Measurements from ENCODE around the gene SNAPC1. TPM values are rescaled to one million over a fixed set of nuclear protein-coding genes. Genes with fewer than 3 reads are reported as not detected.

Gene SNAPC1
- total and polyA plus RNA-seq, 7 donors, result 0.92 to 7.8 (median 4.1) TPM

DNA sequence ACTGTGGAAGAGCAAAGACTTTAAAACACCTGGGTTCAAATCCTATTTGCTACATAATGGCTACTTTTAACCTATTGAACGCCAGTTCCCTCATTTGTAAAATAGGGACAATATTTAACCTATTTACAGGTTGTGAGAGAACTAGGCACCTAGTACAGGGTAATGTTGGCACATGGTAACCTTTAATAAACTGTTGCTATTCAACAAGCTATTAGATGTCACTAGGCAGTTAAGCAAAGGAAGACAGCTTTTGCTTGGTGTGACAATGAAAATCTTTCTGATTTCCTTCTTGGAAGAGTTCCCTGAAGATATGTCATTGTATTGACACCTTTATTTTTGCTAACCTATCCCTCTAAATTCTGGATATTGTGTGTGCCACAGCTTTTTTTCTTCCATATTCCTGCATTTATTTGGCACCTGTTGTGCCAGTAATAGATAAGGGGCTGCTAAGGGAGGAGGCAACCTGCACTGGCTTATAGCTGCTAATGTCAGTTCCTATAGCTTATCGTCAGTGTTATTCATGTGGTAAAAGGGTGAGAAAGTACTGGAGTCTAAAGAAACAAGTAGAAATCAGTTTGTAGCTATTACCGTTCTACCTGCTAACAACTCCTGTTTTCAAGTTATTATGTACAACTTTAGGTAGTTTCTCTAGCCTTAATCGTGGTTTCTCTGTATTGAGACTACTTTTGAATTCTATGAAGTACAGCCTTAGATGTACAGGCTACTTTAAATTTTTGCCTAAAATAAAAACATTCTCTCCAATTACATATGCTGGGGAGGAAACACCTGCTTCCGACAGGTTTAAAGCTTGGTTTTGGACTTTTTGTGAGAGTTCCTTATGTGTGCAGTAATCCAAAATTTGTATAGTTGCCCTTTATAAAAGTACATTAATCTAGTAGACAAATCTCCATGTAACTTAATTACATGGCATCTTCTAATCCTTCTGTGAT lies 42.6 kb upstream of the SNAPC1 start:
- peak overlapping the region in 1 of 4 donors; percentile 24 for H3K27ac ChIP-seq
- peaks cover 0 to 35% (median 21%) of the 10 kb centered on the region in 4 donors for H3K4me1 ChIP-seq
- no peaks in the 10 kb centered on the region for H3K27me3 ChIP-seq
- H3K4me3 ChIP-seq, result no peak overlapping the region
- 51 to 75% methylated on average over 5 of the region's 5 CpGs for WGBS, 2 donors
- H3K36me3 ChIP-seq, result peaks cover 0 to 25% (median 4%) of the 10 kb centered on the region in 4 donors
- no peaks in the 10 kb centered on the region for H3K9me3 ChIP-seq
- no peak for DNase-seq
- TF ChIP-seq POLR2AphosphoS5 (IDR thresholded peaks at IDR 0.05), result no peak
- TF ChIP-seq EP300 (IDR thresholded peaks at IDR 0.05), result no peak
- TF ChIP-seq POLR2A (IDR thresholded peaks at IDR 0.05), result no peak
- TF ChIP-seq, protein P1, sequence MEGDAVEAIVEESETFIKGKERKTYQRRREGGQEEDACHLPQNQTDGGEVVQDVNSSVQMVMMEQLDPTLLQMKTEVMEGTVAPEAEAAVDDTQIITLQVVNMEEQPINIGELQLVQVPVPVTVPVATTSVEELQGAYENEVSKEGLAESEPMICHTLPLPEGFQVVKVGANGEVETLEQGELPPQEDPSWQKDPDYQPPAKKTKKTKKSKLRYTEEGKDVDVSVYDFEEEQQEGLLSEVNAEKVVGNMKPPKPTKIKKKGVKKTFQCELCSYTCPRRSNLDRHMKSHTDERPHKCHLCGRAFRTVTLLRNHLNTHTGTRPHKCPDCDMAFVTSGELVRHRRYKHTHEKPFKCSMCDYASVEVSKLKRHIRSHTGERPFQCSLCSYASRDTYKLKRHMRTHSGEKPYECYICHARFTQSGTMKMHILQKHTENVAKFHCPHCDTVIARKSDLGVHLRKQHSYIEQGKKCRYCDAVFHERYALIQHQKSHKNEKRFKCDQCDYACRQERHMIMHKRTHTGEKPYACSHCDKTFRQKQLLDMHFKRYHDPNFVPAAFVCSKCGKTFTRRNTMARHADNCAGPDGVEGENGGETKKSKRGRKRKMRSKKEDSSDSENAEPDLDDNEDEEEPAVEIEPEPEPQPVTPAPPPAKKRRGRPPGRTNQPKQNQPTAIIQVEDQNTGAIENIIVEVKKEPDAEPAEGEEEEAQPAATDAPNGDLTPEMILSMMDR (IDR thresholded peaks at IDR 0.05), result no peak
- intact Hi-C loops (cut with DNase I), result loop anchor here (5.0 kb wide), 1 partner anchor 107 kb away; no protein-coding TSS in a partner anchor

DNA sequence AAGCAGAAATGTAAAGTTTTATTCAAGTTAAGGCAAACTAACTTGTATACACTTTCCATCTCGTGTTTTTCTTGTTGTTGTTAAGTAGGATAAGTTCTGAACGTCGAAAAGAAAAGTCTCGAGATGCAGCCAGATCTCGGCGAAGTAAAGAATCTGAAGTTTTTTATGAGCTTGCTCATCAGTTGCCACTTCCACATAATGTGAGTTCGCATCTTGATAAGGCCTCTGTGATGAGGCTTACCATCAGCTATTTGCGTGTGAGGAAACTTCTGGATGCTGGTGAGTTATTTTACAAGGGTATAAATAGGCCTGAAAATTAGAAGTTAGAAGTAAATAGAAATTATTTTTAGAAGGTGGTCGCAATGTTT lies 41.9 kb upstream of the SNAPC1 start:
- H3K4me1 ChIP-seq, result peaks cover 0 to 35% (median 19%) of the 10 kb centered on the region in 4 donors
- H3K27me3 ChIP-seq, result no peaks in the 10 kb centered on the region
- no peak overlapping the region for H3K4me3 ChIP-seq
- TF ChIP-seq EP300 (IDR thresholded peaks at IDR 0.05) (no peak), POLR2AphosphoS5 (IDR thresholded peaks at IDR 0.05) (no peak), POLR2A (IDR thresholded peaks at IDR 0.05) (no peak)
- TF ChIP-seq, protein P1 (IDR thresholded peaks at IDR 0.05), result no peak
- no peak for DNase-seq
- WGBS, 2 donors, result 48 to 81% methylated on average over 9 of the region's 9 CpGs
- peak overlapping the region in 1 of 4 donors; percentile 24 for H3K27ac ChIP-seq
- H3K36me3 ChIP-seq, result peaks cover 0 to 32% (median 4%) of the 10 kb centered on the region in 4 donors
- intact Hi-C loops (cut with DNase I), result no loop called here
- H3K9me3 ChIP-seq, result no peaks in the 10 kb centered on the region

GRCh38 chr14:61720741-61721140 lies 41.5 kb upstream of the SNAPC1 start:
- intact Hi-C loops (cut with DNase I), result no loop called here
- DNase-seq, result no peak
- TF ChIP-seq EP300 (IDR thresholded peaks at IDR 0.05), result no peak
- no peak for TF ChIP-seq POLR2AphosphoS5 (IDR thresholded peaks at IDR 0.05)
- TF ChIP-seq POLR2A (IDR thresholded peaks at IDR 0.05), result no peak
- TF ChIP-seq, protein P1 (IDR thresholded peaks at IDR 0.05), result no peak
- H3K9me3 ChIP-seq, result no peaks in the 10 kb centered on the region
- 61 to 76% methylated on average over 6 of the region's 6 CpGs for WGBS, 2 donors
- H3K36me3 ChIP-seq, result peaks cover 0 to 35% (median 4%) of the 10 kb centered on the region in 4 donors
- H3K4me3 ChIP-seq, result no peak overlapping the region
- H3K4me1 ChIP-seq, result peaks cover 0 to 32% (median 16%) of the 10 kb centered on the region in 4 donors
- peak overlapping the region in 1 of 4 donors; percentile 24 for H3K27ac ChIP-seq
- H3K27me3 ChIP-seq, result no peaks in the 10 kb centered on the region

- H3K36me3 ChIP-seq, result peaks cover 0 to 67% (median 14%) of the 10 kb centered on the region in 4 donors
- no peak overlapping the region for H3K27ac ChIP-seq
- H3K27me3 ChIP-seq, result no peaks in the 10 kb centered on the region
- DNase-seq, result no peak
- no peak for TF ChIP-seq EP300 (IDR thresholded peaks at IDR 0.05)
- TF ChIP-seq POLR2A (IDR thresholded peaks at IDR 0.05), result no peak
- no peak for TF ChIP-seq POLR2AphosphoS5 (IDR thresholded peaks at IDR 0.05)
- TF ChIP-seq, protein P1 (IDR thresholded peaks at IDR 0.05), result no peak
- no peak overlapping the region for H3K4me3 ChIP-seq
- 86 to 94% methylated on average over 2 of the region's 2 CpGs for WGBS, 2 donors
- intact Hi-C loops (cut with DNase I), result no loop called here
- peaks cover 0 to 12% (median 5%) of the 10 kb centered on the region in 4 donors for H3K4me1 ChIP-seq
- H3K9me3 ChIP-seq, result no peaks in the 10 kb centered on the region
Observed at GRCh38 chr14:61724133-61724532, 38.1 kb upstream of the SNAPC1 start.
